RCC 7860 (cell line): ENCODE measurements around the gene COL12A1.

Experiments
- DNase-seq: peaks from one replicate; pipeline ENCODE4 v3.0.0-alpha.2; 2015; ENCODE audit warnings: low spot score
- FAIRE-seq: peaks from 2 replicates; lab custom pipeline; 2012; peaks lifted over from hg19 to GRCh38; lab: Jason Lieb, UNC

COL12A1 gene

DNA sequence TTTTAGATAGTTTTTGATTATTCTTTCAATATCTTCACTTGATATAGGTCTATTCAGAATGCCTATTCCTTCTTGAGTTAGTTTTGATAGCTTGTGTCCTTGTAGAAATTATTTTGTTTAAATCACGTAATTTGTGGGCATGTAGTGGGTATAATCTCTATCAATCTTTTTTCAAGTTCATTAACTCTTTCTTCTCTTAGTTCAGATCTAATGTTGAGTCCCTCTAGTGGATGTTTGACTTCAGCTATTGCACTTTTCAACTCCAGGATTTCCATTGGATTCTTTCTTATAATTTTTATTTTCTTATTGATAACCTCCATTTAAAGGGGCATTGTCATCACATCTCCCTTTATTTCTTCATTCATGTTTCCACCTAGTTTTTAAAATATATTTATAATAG is 135.6 kb downstream of the COL12A1 start:
- no peak for DNase-seq
- no peak for FAIRE-seq

DNA sequence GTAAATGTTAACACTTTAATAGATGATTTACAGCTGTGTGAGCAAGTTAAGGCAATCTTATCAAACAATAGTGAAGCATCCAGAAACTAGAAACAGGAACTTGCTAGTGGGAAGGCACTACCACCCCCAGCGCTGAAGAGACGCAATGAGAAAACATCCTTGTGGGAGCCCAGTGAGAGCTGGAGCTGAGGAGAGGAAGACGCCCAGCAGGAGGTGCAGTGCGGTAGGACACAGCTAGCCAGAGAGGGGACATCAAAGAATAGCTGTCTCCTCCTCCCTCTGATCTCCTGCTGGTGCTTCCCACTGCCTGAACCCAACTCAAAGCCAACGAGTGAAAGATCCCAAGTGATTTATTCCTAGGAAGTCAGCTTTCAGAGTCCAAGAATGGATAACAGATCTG is 140.3 kb downstream of the COL12A1 start:
- FAIRE-seq = no peak
- DNase-seq = no peak

DNA sequence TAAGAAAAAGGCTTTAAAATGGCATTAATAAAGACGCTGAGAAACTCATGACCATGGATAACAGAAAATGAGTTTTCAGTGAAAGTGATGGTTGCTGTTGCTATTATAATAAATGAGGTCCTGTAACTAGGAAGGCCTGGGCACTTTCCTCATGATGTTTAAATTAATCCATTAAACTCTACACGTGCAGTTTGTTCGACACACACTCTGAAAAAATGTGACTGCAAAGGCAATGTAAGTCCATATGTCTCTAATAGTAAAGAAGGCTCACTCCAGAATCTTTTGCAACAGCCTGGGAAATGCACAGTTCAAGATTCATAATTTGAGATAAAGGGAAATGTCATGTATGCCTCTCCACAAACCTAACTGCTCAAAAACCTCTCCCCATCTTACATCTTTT is 153.4 kb downstream of the COL12A1 start:
- DNase-seq (no peak), FAIRE-seq (no peak)

DNA sequence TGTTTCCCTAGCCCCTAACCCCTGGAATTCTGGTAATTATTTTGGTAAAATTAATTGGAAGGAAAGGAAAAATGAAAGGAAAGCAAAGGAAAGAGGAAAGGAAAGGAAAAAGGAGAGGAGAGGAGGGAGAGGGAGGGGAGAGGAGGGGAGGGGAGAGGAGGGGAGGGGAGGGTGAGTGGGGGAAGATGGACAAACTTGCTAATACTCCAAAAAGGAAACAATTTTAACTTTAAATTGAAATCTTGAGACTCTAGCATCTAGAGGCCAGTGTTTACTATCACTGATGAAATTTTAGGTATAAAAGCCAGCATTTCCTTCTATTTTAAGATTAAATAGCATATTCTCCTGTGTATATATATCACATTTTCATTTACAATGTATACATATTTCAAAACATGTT is 156.5 kb downstream of the COL12A1 start:
- FAIRE-seq (no peak), DNase-seq (no peak)

DNA sequence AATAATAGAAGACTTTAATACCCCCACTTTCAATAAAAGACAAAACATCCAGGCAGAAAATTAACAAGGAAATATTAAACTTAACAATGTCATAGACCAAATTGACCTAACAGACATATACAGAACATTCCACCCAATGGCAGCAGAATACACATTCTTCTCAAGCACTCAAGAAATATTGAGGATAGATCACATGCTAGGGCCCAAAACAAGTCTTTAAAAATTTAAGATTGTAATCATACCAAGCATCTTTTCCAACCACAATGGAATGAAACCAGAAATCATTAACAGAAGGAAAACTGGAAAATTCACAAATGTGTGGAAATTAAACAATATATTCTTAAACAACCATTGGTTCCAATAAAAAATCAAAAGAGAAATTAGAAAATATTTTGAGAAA is 161.0 kb downstream of the COL12A1 start:
- FAIRE-seq = no peak
- DNase-seq = no peak

DNA sequence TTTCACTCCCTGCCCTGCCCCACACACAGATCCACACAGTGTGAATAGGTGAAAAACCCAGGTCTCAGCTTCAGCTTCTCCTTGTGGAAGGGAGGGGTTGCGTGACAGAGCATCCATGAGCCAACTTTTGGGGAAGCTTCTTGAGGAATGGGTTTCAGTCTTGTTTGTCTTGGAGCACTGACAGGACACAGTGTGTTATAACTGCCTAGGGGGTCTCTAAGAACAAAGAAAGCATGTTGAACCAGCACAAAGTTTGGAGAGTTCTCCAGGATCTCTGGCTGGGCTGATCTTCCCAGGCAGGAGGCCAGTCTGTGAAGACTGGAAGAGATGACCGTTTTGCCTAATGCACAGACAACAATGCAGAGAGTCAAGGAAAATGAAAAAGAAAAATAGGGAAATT is 164.5 kb downstream of the COL12A1 start:
- FAIRE-seq (no peak), DNase-seq (no peak)
